Natural killer cell treated with Interleukin-12 subunit alpha and Interleukin-12 subunit beta and Interleukin-15 and Interleukin-18, amount 100 ng/mL, for 72 hours (primary cell): ENCODE results near the gene GTF3C5. TPM values are rescaled to one million over a fixed set of nuclear protein-coding genes. Genes with fewer than 3 reads are reported as not detected.

Experiments
- ATAC-seq, 2 donors: fragments of 150-1000 bp; cut with Tn5 transposase in 1 of 2; sonication (Bioruptor Pico), chemical (Tn5 transposase) in 1 of 2; 2 replicates each; pipeline ENCODE4 v1.10.0; 2021
- DNase-seq: peaks from one replicate; pipeline ENCODE4 v3.0.0; 2022; ENCODE audit warnings: low spot score
- H3K27ac Mint-ChIP-seq, 2 donors: 1 replicate in 1 of 2; 2 replicates in 1 of 2; pipeline ENCODE4 v1.8.0; 2022; ENCODE audit warnings: mixed read lengths in 2 of 2, mild to moderate bottlenecking in 1 of 2, moderate library complexity in 1 of 2
- H3K27me3 Mint-ChIP-seq, 2 donors: 1 replicate in 1 of 2; 2 replicates in 1 of 2; pipeline ENCODE4 v1.8.0; 2022; ENCODE audit warnings: mixed read lengths in 2 of 2
- H3K36me3 Mint-ChIP-seq: one replicate; pipeline ENCODE4 v1.8.0; 2022; ENCODE audit warnings: mixed read lengths
- H3K4me1 Mint-ChIP-seq, 2 donors: 1 replicate in 1 of 2; 2 replicates in 1 of 2; pipeline ENCODE4 v1.8.0; 2022; ENCODE audit warnings: low read depth in 2 of 2, mixed read lengths in 2 of 2, mild to moderate bottlenecking in 1 of 2
- H3K4me3 Mint-ChIP-seq: one replicate; pipeline ENCODE4 v1.8.0; 2022; ENCODE audit warnings: mixed read lengths
- H3K9me3 Mint-ChIP-seq: 2 replicates; pipeline ENCODE4 v1.8.0; 2022; ENCODE audit warnings: mixed read lengths
- total RNA-seq, 2 donors: library from RNA; stranded (reverse); gene quantifications; one replicate each; pipeline ENCODE4 v1.2.3, GENCODE V29; 2022

GTF3C5 gene
- total RNA-seq, 2 donors from 2014 or later, result 69.2 to 81.4 TPM

DNA sequence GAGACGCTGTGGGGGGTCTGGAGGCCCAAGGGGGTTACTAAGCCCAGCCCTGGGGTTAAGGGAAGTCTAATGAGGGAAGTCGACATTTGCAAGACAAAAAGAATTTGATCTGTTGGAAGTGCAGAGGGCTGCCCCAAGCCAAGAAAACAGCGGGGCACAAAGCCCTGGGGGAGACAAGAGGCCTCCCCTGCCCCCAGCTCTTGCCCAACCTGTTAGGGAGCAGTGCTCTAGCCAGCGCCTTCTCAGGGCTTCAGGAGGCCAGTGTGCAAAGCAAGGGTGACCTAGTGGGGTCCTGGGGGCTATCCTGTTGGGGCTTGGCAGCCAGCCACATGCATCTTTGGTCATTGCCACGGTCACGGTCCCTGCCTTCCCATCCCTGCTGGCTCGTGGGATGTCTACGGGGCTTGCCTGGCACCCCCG, 27.1 kb upstream of the GTF3C5 start:
- H3K27me3 Mint-ChIP-seq, result peaks cover 0 to 12% of the 10 kb centered on the region in 2 donors
- H3K4me1 Mint-ChIP-seq, result peaks cover 0 to 9% of the 10 kb centered on the region in 2 donors
- no peak overlapping the region for H3K4me3 Mint-ChIP-seq
- H3K9me3 Mint-ChIP-seq, result no peaks in the 10 kb centered on the region
- ATAC-seq, result no peak
- no peak overlapping the region for H3K27ac Mint-ChIP-seq
- DNase-seq, result no peak
- H3K36me3 Mint-ChIP-seq, result no peaks in the 10 kb centered on the region

DNA sequence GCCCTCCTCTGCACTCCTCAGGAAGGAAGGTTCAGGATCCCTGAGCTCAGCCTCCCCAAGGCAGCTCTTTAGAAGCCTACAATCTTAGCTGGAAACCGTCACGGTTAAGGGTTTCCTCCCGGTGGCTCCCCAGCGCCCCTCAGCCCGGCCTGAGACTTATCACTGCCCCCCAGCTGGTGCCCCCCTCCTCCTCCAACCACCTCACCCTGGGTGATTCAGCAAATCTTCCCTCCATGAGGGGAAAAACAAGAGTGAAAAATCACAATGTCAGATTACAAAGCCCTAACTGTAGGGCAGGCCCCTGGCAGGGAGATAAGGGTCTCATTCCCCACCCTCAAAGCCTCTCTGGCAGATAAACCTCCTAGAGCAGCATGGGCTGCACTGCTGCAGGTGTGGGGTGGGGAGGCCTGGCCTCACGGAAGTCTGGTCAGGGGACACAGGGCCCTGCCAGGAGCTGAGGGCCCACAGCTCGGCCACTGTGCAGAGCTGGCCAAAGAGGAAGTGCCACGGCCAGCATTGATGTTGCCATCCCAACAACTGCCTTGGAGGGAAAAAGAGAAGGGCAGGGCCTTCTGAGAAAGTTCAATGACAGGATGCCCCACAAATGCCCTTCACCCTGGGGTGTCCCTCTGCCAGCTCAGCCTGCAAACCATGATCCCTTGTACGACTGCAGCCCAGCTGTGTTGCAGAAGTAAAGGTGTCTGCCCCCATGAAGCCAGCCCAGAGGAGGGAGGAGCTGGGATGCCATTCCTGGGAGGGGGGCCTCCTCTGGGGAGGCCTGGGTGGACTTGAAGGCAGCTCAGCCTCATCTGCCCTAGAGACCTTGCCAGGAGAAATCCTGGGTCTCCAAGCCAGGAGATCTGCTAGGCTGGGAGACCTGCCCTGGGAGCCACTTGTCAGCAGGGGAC, 26.5 kb upstream of the GTF3C5 start:
- H3K27ac Mint-ChIP-seq, result no peak overlapping the region
- no peak overlapping the region for H3K4me3 Mint-ChIP-seq
- no peaks in the 10 kb centered on the region for H3K36me3 Mint-ChIP-seq
- no peak for ATAC-seq
- no peaks in the 10 kb centered on the region for H3K9me3 Mint-ChIP-seq
- peaks cover 0 to 19% of the 10 kb centered on the region in 2 donors for H3K27me3 Mint-ChIP-seq
- H3K4me1 Mint-ChIP-seq, result peaks cover 0 to 9% of the 10 kb centered on the region in 2 donors
- no peak for DNase-seq

DNA sequence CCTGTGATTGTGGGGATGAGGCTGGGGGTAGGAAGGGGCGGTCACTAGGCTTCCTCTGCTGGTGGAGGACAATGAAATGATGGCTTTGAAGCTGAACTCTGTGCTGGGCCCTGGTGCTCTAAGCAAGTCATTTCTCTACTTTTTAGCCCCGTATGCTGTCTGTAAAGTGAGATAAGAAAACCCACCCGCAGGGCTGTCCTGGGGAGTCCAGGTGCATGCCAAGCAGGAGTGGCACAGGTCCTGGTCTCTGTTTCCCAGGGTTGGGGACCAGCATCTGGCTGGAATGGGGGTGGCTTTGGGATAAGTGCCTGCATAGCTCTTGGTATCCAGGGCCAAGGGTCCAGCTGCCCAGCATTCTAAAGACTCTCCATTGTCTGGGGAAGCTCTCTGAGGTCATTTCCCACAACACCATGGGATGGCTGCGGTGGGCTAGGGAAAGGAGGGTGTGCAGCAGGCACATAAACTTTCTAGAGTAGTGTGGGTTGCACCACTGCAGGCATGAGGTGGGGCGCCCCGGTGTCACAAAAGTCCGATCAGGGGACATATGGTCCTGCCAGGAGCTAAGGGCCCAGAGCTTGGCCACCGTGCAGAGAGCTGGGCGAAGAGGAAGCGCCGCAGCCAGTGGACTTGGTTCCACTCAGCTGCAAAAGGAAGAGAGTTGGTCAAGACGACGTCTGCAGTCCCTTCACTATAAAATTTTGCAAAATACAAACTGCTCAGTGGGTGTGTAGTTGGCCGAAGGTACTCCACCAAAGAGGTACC, 25.6 kb upstream of the GTF3C5 start:
- Mint-ChIP-seq H3K27me3 (peaks cover 0 to 23% of the 10 kb centered on the region in 2 donors), H3K4me3 (no peak overlapping the region), H3K9me3 (no peaks in the 10 kb centered on the region), H3K36me3 (no peaks in the 10 kb centered on the region), H3K27ac (peak overlapping the region in 1 of 2 donors; percentile 18), H3K4me1 (peaks cover 0 to 9% of the 10 kb centered on the region in 2 donors)
- ATAC-seq, result no peak
- DNase-seq, result no peak

DNA sequence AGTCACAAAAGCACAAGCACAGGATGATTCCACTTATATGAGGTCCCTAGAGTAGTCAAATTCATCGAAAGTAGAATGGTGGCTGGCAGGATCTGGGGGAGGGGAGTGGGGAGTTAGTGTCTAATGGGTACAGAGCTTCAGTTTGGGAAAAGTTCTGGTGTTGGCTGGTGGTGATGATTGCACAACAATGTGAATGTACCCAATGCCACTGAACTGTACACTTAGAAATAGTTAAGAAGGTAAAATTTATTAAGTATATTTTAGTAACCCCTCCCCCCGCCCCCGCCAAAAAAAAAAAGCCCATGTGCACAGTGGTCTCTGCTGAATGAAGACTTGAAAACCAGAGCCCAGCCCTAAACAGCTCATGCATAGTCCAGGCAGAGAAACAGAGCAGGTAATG, 24.8 kb upstream of the GTF3C5 start:
- ATAC-seq (no peak), DNase-seq (no peak)
- Mint-ChIP-seq H3K36me3 (no peaks in the 10 kb centered on the region), H3K27ac (peak overlapping the region in 1 of 2 donors; percentile 18), H3K9me3 (no peaks in the 10 kb centered on the region), H3K4me1 (peaks cover 0 to 9% of the 10 kb centered on the region in 2 donors), H3K27me3 (peaks cover 0 to 23% of the 10 kb centered on the region in 2 donors), H3K4me3 (no peak overlapping the region)

DNA sequence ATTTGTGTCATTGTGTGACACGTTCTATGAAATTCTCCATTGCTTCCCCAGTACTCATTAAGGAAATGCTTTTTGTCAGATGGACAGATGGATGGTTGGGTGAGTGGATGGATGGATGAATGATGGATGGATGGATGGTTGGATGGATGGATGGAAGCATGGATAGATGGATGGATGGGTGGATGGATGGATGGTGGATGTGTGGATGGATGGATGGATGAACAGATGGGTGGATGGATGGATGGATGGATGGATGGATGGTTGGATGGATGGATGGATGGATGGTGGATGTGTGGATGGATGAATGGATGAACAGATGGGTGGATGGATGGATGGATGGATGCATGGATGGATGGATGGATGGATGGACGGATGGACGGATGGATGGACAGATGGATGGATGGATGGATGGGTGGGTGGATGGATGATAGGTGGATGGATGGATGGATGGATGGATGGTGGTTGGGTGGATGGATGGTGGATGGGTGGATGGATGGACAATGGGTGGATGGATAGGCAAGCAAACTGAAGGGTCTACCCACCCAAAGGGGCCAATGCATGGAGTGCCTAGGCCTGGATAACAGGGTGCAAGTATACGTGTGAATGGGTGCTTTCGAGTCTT, 24.0 kb upstream of the GTF3C5 start:
- Mint-ChIP-seq H3K4me3 (no peak overlapping the region), H3K27me3 (peaks cover 0 to 23% of the 10 kb centered on the region in 2 donors)

DNA sequence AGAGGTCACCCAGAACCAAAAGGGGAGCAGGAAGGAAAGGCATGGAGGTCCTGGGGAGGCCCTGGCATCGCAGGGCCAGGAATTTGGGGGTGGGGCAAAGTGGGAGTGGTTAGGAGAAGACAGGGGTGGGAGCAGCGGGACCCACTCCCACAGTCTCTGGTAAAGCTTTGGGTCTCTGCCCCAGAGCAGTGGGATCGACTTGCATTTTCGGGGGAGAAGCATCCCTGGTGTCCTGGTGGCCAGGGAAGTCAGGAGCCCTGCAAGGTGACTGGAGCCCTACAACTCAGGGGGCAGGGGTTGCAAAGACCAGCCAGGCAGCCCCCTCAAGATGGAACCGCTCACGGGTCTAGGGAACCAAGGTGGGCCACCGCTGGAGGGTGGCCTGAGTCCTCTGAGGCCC, 22.4 kb upstream of the GTF3C5 start:
- no peak overlapping the region for H3K27ac Mint-ChIP-seq
- H3K36me3 Mint-ChIP-seq, result no peaks in the 10 kb centered on the region
- ATAC-seq, result no peak
- H3K27me3 Mint-ChIP-seq, result peaks cover 0 to 23% of the 10 kb centered on the region in 2 donors
- H3K4me1 Mint-ChIP-seq, result peaks cover 0 to 2% of the 10 kb centered on the region in 2 donors
- H3K4me3 Mint-ChIP-seq, result no peak overlapping the region
- DNase-seq, result no peak
- H3K9me3 Mint-ChIP-seq, result no peaks in the 10 kb centered on the region

More for the DNA sequence above, 24.0 kb upstream of the GTF3C5 start:
- Mint-ChIP-seq H3K36me3 (no peaks in the 10 kb centered on the region), H3K27ac (no peak overlapping the region), H3K4me1 (peaks cover 0 to 9% of the 10 kb centered on the region in 2 donors), H3K9me3 (no peaks in the 10 kb centered on the region)
- DNase-seq (no peak), ATAC-seq (no peak)

DNA sequence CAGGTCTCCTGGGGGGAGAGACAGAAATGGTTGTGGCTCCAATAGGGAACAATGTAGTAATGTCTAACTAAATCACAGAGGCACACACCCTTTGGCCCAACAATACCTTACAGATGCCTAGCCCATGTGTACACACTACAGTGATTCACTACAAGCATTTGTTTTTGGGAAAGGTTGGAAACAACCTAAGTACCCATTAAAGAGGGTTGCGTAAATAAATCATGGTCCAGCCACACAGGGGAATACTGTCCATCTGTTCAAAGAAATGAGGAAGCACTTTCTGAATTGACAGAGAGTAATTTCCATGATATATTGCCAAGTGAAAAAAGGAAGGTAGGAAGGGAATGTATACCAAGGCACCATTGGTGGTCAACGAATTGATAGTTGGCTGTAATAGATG, 22.0 kb upstream of the GTF3C5 start:
- Mint-ChIP-seq H3K9me3 (no peaks in the 10 kb centered on the region), H3K27ac (no peak overlapping the region), H3K27me3 (peaks cover 0 to 23% of the 10 kb centered on the region in 2 donors), H3K4me1 (no peaks in the 10 kb centered on the region), H3K4me3 (no peak overlapping the region), H3K36me3 (no peaks in the 10 kb centered on the region)
- DNase-seq (no peak), ATAC-seq (no peak)

DNA sequence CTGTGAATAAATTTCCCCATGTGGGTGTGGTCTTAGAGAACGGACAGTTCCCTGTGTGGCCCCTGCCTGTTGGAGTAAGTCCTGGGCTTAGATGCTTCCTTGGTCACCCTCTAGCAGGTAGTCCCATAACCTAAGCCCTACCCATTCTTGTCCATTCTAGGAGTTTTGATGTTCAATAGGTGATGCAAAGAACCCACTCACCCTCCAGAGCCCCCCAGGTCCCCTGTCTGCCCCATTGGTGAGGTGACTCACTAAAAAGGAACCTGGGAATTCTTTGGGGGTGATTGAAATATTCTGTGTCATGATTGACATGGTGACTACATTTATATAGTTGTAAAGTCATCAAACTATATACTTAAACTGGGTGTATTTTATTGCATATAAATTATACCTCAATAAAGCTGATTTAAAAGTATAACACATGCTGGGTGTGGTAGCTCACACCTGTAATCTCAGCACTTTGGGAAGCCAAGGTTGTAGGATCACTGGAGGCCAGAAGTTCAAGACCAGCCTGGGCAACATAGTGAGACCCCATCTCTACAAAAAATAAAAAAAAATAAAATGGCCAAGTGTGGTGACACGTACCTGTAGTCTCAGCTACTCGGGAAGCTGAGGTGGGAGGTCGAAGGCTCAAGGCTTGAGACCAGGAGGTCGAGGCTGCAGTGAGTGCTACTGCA, 20.8 kb upstream of the GTF3C5 start:
- no peaks in the 10 kb centered on the region for H3K4me1 Mint-ChIP-seq
- peaks cover 0 to 31% of the 10 kb centered on the region in 2 donors for H3K27me3 Mint-ChIP-seq
- no peaks in the 10 kb centered on the region for H3K9me3 Mint-ChIP-seq
- no peak overlapping the region for H3K27ac Mint-ChIP-seq
- H3K36me3 Mint-ChIP-seq, result no peaks in the 10 kb centered on the region
- DNase-seq (no peak), ATAC-seq (no peak)
- H3K4me3 Mint-ChIP-seq, result no peak overlapping the region

DNA sequence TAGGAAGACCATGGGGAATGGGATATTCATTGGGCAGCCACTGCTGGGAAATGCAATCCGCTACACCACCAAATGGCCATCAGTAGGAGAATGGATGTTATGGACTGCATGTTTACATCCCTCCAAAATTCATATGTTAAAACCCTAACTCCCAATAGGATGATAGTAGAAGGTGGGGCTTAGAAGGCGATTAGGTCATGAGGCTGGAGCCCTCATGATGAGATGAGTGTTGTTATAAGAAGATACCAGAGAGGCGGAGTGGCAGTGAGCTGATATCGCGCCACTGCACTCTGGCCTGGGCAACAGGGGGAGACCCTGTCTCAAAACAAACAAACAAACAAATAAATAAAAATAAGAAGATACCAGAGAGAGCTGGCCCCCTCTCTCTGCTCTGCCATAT, 16.1 kb upstream of the GTF3C5 start:
- Mint-ChIP-seq H3K27ac (no peak overlapping the region), H3K27me3 (peaks cover 3 to 18% of the 10 kb centered on the region in 2 donors), H3K36me3 (no peaks in the 10 kb centered on the region), H3K4me1 (no peaks in the 10 kb centered on the region), H3K4me3 (no peak overlapping the region), H3K9me3 (no peaks in the 10 kb centered on the region)
- no peak for ATAC-seq
- DNase-seq, result no peak

DNA sequence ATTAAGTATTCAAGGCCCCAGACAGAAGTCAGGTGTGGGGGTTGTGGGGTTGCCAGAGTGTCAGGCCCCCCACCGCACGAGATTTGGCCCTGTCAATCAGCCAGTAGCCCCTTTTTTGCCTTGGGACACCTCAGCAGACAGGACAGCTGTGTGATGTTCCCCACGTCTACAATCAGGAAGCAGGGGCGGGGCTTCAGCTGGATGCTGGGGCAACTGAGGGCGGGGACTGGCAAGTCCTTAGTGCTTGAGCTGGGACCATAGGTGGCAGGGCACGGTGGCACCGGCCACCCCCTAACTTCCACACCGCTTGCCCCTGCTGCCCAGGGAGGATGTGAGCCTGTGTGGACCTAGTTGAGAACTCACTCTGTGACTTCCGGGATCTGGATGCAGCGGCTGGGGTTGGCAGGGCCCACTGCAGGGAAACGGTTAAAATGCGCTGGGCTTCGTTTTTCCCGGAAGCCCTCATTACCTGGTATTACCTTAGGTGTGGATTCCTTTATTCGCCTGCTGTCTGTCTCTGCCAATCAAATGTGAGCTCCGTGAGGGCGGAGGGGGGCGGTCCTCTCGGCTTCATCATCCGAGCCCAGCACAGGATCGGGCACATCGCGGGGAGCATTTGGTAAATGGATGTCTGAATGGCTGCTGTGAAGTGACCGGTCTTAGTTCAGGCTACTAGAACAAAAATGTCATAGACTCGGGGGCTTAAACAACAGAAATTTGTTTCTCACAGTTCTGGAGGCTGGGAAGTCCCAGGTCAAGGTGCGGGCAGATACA, 7.5 kb upstream of the GTF3C5 start:
- no peaks in the 10 kb centered on the region for H3K27me3 Mint-ChIP-seq
- peaks cover 0 to 6% of the 10 kb centered on the region in 2 donors for H3K4me1 Mint-ChIP-seq
- no peaks in the 10 kb centered on the region for H3K9me3 Mint-ChIP-seq
- ATAC-seq (peak; percentile 64 to 80), DNase-seq (peak; percentile 79)
- no peak overlapping the region for H3K4me3 Mint-ChIP-seq
- no peak overlapping the region for H3K27ac Mint-ChIP-seq
- H3K36me3 Mint-ChIP-seq, result no peaks in the 10 kb centered on the region

DNA sequence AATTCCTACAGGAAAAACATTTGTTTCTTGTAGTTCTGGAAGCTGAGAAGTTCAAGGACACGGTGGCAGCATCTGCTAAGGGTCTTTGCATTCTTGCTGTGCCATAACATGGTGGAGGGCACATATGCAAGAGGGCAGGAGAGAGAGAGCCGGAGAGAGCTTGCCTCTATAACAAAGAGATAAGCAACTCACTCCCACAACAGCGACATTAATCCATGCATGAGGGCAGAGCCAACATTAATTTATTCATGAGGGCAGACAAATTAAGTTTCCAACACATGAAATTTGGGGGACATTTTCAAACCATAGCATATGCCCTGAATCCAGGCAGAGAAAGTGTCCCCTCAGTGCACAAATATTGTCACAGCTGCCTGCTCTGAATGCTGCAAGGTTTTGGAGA, 4.4 kb upstream of the GTF3C5 start:
- Mint-ChIP-seq H3K27me3 (no peaks in the 10 kb centered on the region), H3K36me3 (no peaks in the 10 kb centered on the region), H3K9me3 (no peaks in the 10 kb centered on the region), H3K4me1 (peaks cover 10 to 15% of the 10 kb centered on the region in 2 donors), H3K27ac (peak overlapping the region in 1 of 2 donors; percentile 36), H3K4me3 (no peak overlapping the region)
- ATAC-seq, result no peak
- no peak for DNase-seq

DNA sequence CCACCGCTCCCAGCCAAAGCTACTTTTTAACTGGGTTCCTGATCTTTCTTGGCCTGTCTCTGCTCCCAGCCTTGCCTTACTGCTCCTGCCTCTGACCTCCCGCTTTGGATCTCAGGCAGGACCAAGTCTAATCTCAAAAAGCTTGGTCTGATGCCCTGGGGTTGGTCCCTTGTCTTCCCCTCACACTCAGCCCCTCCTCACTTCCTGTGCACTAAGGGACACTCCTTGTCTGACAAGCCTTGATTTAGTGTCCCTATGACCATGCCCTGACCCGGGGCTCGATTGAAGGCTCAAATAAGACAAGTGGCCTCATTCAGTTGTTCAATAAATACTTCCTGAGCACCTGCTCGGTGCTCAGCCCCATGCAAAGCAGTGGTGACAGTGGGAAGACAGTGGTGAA, 3.7 kb upstream of the GTF3C5 start:
- no peak for DNase-seq
- Mint-ChIP-seq H3K36me3 (no peaks in the 10 kb centered on the region), H3K27me3 (no peaks in the 10 kb centered on the region), H3K4me3 (no peak overlapping the region), H3K4me1 (peaks cover 17 to 22% of the 10 kb centered on the region in 2 donors), H3K9me3 (no peaks in the 10 kb centered on the region), H3K27ac (no peak overlapping the region)
- ATAC-seq, result no peak

DNA sequence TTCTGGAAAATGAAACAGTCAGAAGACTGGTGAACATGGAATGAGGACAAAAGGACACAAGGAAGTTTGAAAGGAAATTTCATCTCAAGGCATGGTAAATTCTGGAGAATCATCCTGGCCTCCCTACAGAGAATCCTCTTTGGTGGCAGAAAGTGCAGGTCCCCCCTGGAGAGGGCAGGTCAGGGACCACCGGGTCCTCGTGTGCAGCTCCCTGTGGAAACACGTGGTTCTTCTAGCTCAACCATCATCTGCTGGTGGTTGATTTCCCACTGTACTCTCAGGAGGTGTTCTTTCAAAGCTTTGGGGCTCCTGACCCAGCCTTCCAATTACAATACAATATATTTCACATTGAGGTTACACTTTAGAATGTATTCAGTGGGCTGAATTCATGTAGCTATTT, 2.6 kb upstream of the GTF3C5 start:
- DNase-seq (no peak), ATAC-seq (no peak)
- Mint-ChIP-seq H3K27ac (peak overlapping the region in 1 of 2 donors; percentile 50), H3K36me3 (no peaks in the 10 kb centered on the region), H3K27me3 (no peaks in the 10 kb centered on the region), H3K9me3 (no peaks in the 10 kb centered on the region), H3K4me3 (peak overlapping the region; percentile 30), H3K4me1 (peaks cover 27% of the 10 kb centered on the region in 2 donors)
